Measurements from ENCODE around the gene SHROOM3.

- TF ChIP-seq POLR2A (IDR thresholded peaks at IDR 0.05; ENCODE audit: extremely low read depth, insufficient read length) (no peak), CTCF (IDR thresholded peaks at IDR 0.05; ENCODE audit: low read depth, low read length) (no peak), MAX (IDR thresholded peaks at IDR 0.05; ENCODE audit: low read depth, low read length) (no peak), MYC (IDR thresholded peaks at IDR 0.05; ENCODE audit: low read depth, low read length) (no peak)
Measured at GRCh38 chr4:76729460-76729859, 294.4 kb downstream of the SHROOM3 start.

All from NB4 (cell line).